ENCODE data around the gene CD68.

GRCh38 chr17:7587420-7588151, 8.1 kb downstream of the CD68 start:
- TF ChIP-seq CTCF (IDR thresholded peaks at IDR 0.05) (no peak), POLR2AphosphoS5 (IDR thresholded peaks at IDR 0.05) (no peak), POLR2A (IDR thresholded peaks at IDR 0.05) (no peak)
